Measurements from ENCODE around the gene DEFB129. TPM values are rescaled to one million over a fixed set of nuclear protein-coding genes. Genes with fewer than 3 reads are reported as not detected.
"Not testable (repeated sequence)": the region's sequence is repeated elsewhere in the genome, so short reads cannot be mapped to it uniquely, and the experiment has no call there.

DEFB129 gene
- total and polyA plus RNA-seq, 2 donors from 2014 or later: not detected

DNA sequence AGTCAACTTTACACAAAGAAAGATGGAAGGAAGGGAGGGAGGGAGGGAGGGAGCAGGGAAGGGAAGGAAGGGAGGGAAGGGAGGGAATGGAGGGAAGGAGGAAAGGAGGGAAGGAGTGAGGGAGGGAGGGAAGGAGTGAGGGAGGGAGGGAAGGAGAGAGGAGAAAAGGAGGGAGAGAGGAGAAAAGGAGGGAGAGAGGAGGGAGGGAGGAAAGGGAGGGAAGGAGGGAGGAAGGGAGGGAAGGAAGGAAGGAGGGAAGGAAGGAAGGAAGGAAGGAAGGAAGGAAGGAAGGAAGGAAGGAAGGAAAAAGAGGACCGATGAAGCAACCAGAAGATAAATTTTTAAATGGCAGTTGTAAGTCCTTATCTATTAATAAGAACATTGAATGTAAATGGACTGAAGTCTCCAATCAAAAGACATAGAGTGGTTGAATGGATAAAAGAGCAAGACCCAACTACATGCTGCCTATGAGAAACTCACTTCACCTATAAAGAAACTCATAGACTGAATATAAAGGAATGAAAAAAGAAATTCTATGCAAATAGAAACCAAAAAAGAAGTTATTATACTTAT, 5.7 kb upstream of the DEFB129 start:
- H3K4me1 ChIP-seq (ENCODE audit: control insufficient read depth in 2 of 3, insufficient read depth in 2 of 3, low read depth in 1 of 3, low read length in 3 of 3): no peaks in the 10 kb centered on the region
- no peak overlapping the region for H3K4me3 ChIP-seq (ENCODE audit: low read length in 3 of 3)
- H3K27me3 ChIP-seq (ENCODE audit: control insufficient read depth, insufficient read depth, low read length): no peaks in the 10 kb centered on the region
- TF ChIP-seq, protein P1, sequence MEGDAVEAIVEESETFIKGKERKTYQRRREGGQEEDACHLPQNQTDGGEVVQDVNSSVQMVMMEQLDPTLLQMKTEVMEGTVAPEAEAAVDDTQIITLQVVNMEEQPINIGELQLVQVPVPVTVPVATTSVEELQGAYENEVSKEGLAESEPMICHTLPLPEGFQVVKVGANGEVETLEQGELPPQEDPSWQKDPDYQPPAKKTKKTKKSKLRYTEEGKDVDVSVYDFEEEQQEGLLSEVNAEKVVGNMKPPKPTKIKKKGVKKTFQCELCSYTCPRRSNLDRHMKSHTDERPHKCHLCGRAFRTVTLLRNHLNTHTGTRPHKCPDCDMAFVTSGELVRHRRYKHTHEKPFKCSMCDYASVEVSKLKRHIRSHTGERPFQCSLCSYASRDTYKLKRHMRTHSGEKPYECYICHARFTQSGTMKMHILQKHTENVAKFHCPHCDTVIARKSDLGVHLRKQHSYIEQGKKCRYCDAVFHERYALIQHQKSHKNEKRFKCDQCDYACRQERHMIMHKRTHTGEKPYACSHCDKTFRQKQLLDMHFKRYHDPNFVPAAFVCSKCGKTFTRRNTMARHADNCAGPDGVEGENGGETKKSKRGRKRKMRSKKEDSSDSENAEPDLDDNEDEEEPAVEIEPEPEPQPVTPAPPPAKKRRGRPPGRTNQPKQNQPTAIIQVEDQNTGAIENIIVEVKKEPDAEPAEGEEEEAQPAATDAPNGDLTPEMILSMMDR (IDR thresholded peaks at IDR 0.05; ENCODE audit: borderline replicate concordance, extremely low read depth, insufficient read depth): no peak
- DNase-seq (no peak), FAIRE-seq (no peak)
- H3K27ac ChIP-seq (ENCODE audit: low read depth in 2 of 2, low read length in 2 of 2): no peak overlapping the region
- H3K36me3 ChIP-seq (ENCODE audit: control insufficient read depth in 2 of 3, insufficient read depth in 3 of 3, low read length in 3 of 3): no peaks in the 10 kb centered on the region
- no peak overlapping the region for H3K9ac ChIP-seq (ENCODE audit: low read length in 3 of 3)
- intact Hi-C loops (cut with DNase I): no loop called here
- no peaks in the 10 kb centered on the region for H3K9me3 ChIP-seq (ENCODE audit: control insufficient read depth in 2 of 3, insufficient read depth in 1 of 3, low read length in 3 of 3)

DNA sequence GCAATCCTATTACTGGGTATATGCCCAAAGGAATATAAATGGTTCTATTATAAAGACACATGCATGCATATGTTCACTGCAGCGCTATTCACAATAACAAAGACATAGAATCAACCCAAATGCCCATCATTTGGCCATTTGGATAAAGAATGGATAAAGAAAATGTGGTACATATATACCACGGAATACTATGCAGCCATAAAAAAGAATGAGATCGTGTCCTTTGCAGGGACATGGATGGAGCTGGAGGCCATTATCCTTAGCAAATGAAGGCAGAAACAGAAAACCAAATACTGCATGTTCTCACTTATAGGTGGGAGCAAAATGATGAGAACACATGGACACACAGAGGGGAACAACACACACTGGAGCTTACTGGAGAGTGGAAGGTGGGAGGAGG, 1.2 kb upstream of the DEFB129 start:
- H3K9me3 ChIP-seq (ENCODE audit: control insufficient read depth in 2 of 3, insufficient read depth in 1 of 3, low read length in 3 of 3); intact Hi-C loops (cut with DNase I); H3K27me3 ChIP-seq (ENCODE audit: control insufficient read depth, insufficient read depth, low read length); H3K4me1 ChIP-seq (ENCODE audit: control insufficient read depth in 2 of 3, insufficient read depth in 2 of 3, low read depth in 1 of 3, low read length in 3 of 3); DNase-seq; H3K9ac ChIP-seq (ENCODE audit: low read length in 3 of 3); FAIRE-seq; H3K36me3 ChIP-seq (ENCODE audit: control insufficient read depth in 2 of 3, insufficient read depth in 3 of 3, low read length in 3 of 3); H3K4me3 ChIP-seq (ENCODE audit: low read length in 3 of 3); H3K27ac ChIP-seq (ENCODE audit: low read depth in 2 of 2, low read length in 2 of 2): not testable (repeated sequence)

GRCh38 chr20:227439-228105, 514 bp downstream of the DEFB129 start:
- no peak overlapping the region for H3K4me3 ChIP-seq (ENCODE audit: low read length in 3 of 3)
- intact Hi-C loops (cut with DNase I): no loop called here
- TF ChIP-seq, protein P1 (IDR thresholded peaks at IDR 0.05; ENCODE audit: borderline replicate concordance, extremely low read depth, insufficient read depth): no peak
- no peaks in the 10 kb centered on the region for H3K36me3 ChIP-seq (ENCODE audit: control insufficient read depth in 2 of 3, insufficient read depth in 3 of 3, low read length in 3 of 3)
- no peaks in the 10 kb centered on the region for H3K9me3 ChIP-seq (ENCODE audit: control insufficient read depth in 2 of 3, insufficient read depth in 1 of 3, low read length in 3 of 3)
- DNase-seq: no peak
- H3K27me3 ChIP-seq (ENCODE audit: control insufficient read depth, insufficient read depth, low read length): no peaks in the 10 kb centered on the region
- H3K9ac ChIP-seq (ENCODE audit: low read length in 3 of 3): no peak overlapping the region
- H3K27ac ChIP-seq (ENCODE audit: low read depth in 2 of 2, low read length in 2 of 2): no peak overlapping the region
- FAIRE-seq: no peak
- no peaks in the 10 kb centered on the region for H3K4me1 ChIP-seq (ENCODE audit: control insufficient read depth in 2 of 3, insufficient read depth in 2 of 3, low read depth in 1 of 3, low read length in 3 of 3)

DNA sequence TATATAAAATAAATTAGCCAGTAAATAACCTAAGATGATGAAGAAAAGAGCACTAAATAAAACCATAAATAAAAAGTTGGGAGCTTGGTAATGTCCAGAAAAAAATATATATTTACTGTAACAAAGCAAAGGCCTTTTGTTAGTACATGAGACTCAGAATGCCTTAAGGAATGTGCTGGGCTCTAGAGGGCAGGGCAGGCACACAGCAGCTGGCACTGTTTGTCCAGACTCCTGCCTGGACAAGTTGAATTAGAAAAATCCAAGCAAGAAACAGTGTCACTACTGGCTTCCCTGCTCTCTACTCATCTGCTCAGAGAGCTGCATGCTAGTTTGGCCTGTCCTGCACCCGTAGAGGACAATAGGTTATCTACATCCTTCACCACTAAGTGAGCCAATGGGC, 8.8 kb downstream of the DEFB129 start:
- peak in 2 of 5 donors; percentile 29 to 38 for DNase-seq
- no peaks in the 10 kb centered on the region for H3K36me3 ChIP-seq (ENCODE audit: control insufficient read depth in 2 of 3, insufficient read depth in 3 of 3, low read length in 3 of 3)

More for the DNA sequence above, 8.8 kb downstream of the DEFB129 start:
- H3K9ac ChIP-seq (ENCODE audit: low read length in 3 of 3): no peak overlapping the region
- peaks cover 0 to 2% (median 0%) of the 10 kb centered on the region in 3 donors for H3K4me1 ChIP-seq (ENCODE audit: control insufficient read depth in 2 of 3, insufficient read depth in 2 of 3, low read depth in 1 of 3, low read length in 3 of 3)
- FAIRE-seq: no peak
- H3K9me3 ChIP-seq (ENCODE audit: control insufficient read depth in 2 of 3, insufficient read depth in 1 of 3, low read length in 3 of 3): no peaks in the 10 kb centered on the region
- no peak overlapping the region for H3K4me3 ChIP-seq (ENCODE audit: low read length in 3 of 3)
- TF ChIP-seq, protein P1 (IDR thresholded peaks at IDR 0.05; ENCODE audit: borderline replicate concordance, extremely low read depth, insufficient read depth): peak; percentile 16
- H3K27me3 ChIP-seq (ENCODE audit: control insufficient read depth, insufficient read depth, low read length): no peaks in the 10 kb centered on the region
- H3K27ac ChIP-seq (ENCODE audit: low read depth in 2 of 2, low read length in 2 of 2): no peak overlapping the region
- intact Hi-C loops (cut with DNase I): no loop called here

Measured in kidney (tissue), 14 donors.